ENCODE measurements around the gene MIOS. TPM values are rescaled to one million over a fixed set of nuclear protein-coding genes. Genes with fewer than 3 reads are reported as not detected.

MIOS gene
- total and polyA plus RNA-seq, 2 of the 8 experiments (the other 6 are each of a cell fraction or from before 2014, with no cell fraction given) = 15.5 to 50.7 TPM

- peaks cover 0 to 8% of the 10 kb centered on the region in 2 experiments; a peak in 2 of 4 replicates for H3K79me2 ChIP-seq (ENCODE audit: control insufficient read depth in 1 of 2, insufficient read depth in 2 of 2, low read length in 2 of 2)
- no peak overlapping the region for H4K8ac ChIP-seq (ENCODE audit: extremely low read depth, insufficient read depth, low read length)
- no peaks in the 10 kb centered on the region for H3K27me3 ChIP-seq (replicated peaks in 1 of 4; ENCODE audit: control insufficient read depth in 3 of 4, extremely low read depth in 1 of 4, insufficient read depth in 3 of 4, low read length in 3 of 4)
- H3K14ac ChIP-seq (ENCODE audit: insufficient read length) = no peak overlapping the region
- no peak overlapping the region for H4K5ac ChIP-seq (ENCODE audit: insufficient read length, low read depth, low read length)
- DNase-seq (ENCODE audit: low read depth in 1 of 2, low spot score in 2 of 2) (no peak), FAIRE-seq (no peak)
- H3K18ac ChIP-seq (ENCODE audit: extremely low read depth, low read length) = no peak overlapping the region
- H3K9ac ChIP-seq (replicated peaks in 1 of 4; ENCODE audit: extremely low read depth in 1 of 4, low read depth in 3 of 4, low read length in 3 of 4) = no peak overlapping the region
- no peak overlapping the region for H2AK5ac ChIP-seq (ENCODE audit: low read depth, low read length)
- no peak overlapping the region for H3K23ac ChIP-seq (ENCODE audit: insufficient read length)
- ChIA-PET CTCF (ENCODE audit: partially characterized antibody) (interaction anchor here (0.6 kb wide), 1 partner anchor 81 kb away, joined by 4 read pairs; no protein-coding TSS in a partner anchor), POLR2A (ENCODE audit: partially characterized antibody) (interaction anchor here (1.0 kb wide), 1 partner anchor 10 kb away, joined by 4 read pairs; no protein-coding TSS in a partner anchor)
- no peaks in the 10 kb centered on the region for H4K20me1 ChIP-seq (replicated peaks in 1 of 2; ENCODE audit: control insufficient read depth in 1 of 2, insufficient read depth in 2 of 2, low read length in 2 of 2)
- H2BK5ac ChIP-seq (ENCODE audit: low read depth, low read length) = no peak overlapping the region
- H3K4ac ChIP-seq (replicated peaks; ENCODE audit: insufficient read length, low read depth, low read length) = no peak overlapping the region
- H4K91ac ChIP-seq (replicated peaks; ENCODE audit: insufficient read length, low read length) = no peak overlapping the region
- H2AFZ ChIP-seq (ENCODE audit: low read length) = no peak overlapping the region
- H2BK12ac ChIP-seq (ENCODE audit: low read depth, low read length) = no peak overlapping the region
- no peak overlapping the region for H3K56ac ChIP-seq (replicated peaks; ENCODE audit: insufficient read length, low read depth, low read length)
- H3K4me2 ChIP-seq (ENCODE audit: insufficient read depth in 1 of 2, low read depth in 2 of 2, low read length in 2 of 2) = no peak overlapping the region
- no peaks in the 10 kb centered on the region for H3K9me3 ChIP-seq (ENCODE audit: insufficient read depth in 2 of 2, low read depth in 1 of 2, low read length in 1 of 2)
- peaks cover 0 to 21% (median 0%) of the 10 kb centered on the region in 4 experiments; a peak in 2 of 8 replicates for H3K36me3 ChIP-seq (ENCODE audit: control insufficient read depth in 2 of 4, insufficient read depth in 4 of 4, low read length in 3 of 4)
- H2BK120ac ChIP-seq (replicated peaks; ENCODE audit: low read depth, low read length) = no peak overlapping the region
- H2BK20ac ChIP-seq (ENCODE audit: low read length) = no peak overlapping the region
- no peak overlapping the region for H3K27ac ChIP-seq (ENCODE audit: low read depth, low read length)
- H3K79me1 ChIP-seq (ENCODE audit: low read depth, low read length) = no peaks in the 10 kb centered on the region; the same call in 1 of the 2 replicates
- TF ChIP-seq MAX (IDR thresholded peaks at IDR 0.05) = no peak
- no peak for TF ChIP-seq EZH2 (IDR thresholded peaks at IDR 0.05; ENCODE audit: low read depth, low read length, severe bottlenecking)
- 88% methylated on average over 1 of the region's 1 CpG; no CpG with 5 or more reads in 1 of the 2 experiments for WGBS, 2 experiments (ENCODE audit: extremely low coverage in 1 of 2, insufficient coverage in 1 of 2, insufficient read length in 1 of 2, insufficient replicate concordance in 2 of 2, low coverage in 1 of 2, low lambda C conversion rate in 2 of 2, missing lambda C conversion rate in 1 of 2)
- H2BK15ac ChIP-seq (ENCODE audit: low read length) = no peak overlapping the region
- no peak overlapping the region for H3K4me3 ChIP-seq (ENCODE audit: extremely low read depth in 1 of 4, insufficient read depth in 2 of 4, low read depth in 3 of 4, low read length in 4 of 4)
- peaks cover 0 to 5% (median 3%) of the 10 kb centered on the region in 4 experiments; a peak in 4 of 7 replicates for H3K4me1 ChIP-seq (replicated peaks in 1 of 4; ENCODE audit: control insufficient read depth in 3 of 4, insufficient read depth in 4 of 4, low read length in 3 of 4)
- no peaks in the 10 kb centered on the region for H3K23me2 ChIP-seq (ENCODE audit: low read depth, low read length)
These were observed 15.9 kb downstream of the MIOS start for GRCh38 chr7:7582596-7582995.

Data from H1 (cell line).